Measurements from ENCODE around the gene TENM3.

DNA sequence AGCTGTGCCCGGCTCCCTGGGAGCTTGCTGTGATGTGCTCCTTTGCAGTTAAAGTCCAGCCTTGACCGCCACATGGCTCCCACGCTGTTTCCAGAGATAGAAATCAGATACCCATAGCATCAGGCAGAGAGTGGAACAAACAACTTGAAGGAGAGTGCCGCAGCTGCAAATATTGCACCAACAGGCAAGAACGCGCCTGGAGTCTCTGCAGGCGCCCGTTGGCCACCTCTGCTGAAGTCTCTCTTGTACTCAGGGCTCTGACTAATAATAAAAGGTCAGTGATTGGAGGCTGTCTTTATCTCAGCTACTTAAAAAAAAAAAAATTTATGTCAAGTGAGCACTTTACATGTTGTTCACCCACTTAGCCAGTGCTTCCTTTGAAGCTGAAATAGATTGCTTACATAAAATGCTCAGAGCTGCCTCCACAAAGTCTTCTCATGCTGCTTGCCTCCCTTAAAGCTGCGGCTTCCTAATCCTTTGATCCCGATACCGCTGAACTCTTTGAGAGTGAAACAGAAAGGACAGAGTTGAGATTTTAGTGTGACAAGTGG is 30.9 kb upstream of the TENM3 start:
- no peak for TF ChIP-seq POLR2A (IDR thresholded peaks at IDR 0.05)
- TF ChIP-seq, protein P1, sequence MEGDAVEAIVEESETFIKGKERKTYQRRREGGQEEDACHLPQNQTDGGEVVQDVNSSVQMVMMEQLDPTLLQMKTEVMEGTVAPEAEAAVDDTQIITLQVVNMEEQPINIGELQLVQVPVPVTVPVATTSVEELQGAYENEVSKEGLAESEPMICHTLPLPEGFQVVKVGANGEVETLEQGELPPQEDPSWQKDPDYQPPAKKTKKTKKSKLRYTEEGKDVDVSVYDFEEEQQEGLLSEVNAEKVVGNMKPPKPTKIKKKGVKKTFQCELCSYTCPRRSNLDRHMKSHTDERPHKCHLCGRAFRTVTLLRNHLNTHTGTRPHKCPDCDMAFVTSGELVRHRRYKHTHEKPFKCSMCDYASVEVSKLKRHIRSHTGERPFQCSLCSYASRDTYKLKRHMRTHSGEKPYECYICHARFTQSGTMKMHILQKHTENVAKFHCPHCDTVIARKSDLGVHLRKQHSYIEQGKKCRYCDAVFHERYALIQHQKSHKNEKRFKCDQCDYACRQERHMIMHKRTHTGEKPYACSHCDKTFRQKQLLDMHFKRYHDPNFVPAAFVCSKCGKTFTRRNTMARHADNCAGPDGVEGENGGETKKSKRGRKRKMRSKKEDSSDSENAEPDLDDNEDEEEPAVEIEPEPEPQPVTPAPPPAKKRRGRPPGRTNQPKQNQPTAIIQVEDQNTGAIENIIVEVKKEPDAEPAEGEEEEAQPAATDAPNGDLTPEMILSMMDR (IDR thresholded peaks at IDR 0.05), result no peak

All from Peyer's patch (tissue), 4 donors.